Parathyroid adenoma (tissue), 2 donors: ENCODE results near the gene RBM48.

Experiments used
- H2AFZ ChIP-seq: fragments of 300-600 bp; sonication (generic); one replicate; pipeline ENCODE4 v1.7.0; 2017; ENCODE audit warnings: antibody characterized with exemption, mild to moderate bottlenecking
- H3K27ac ChIP-seq: fragments of 300-600 bp; sonication (generic); one replicate; pipeline ENCODE4 v1.7.0; 2017
- H3K27me3 ChIP-seq: fragments of 300-600 bp; sonication (generic); one replicate; pipeline ENCODE4 v1.7.0; 2017; ENCODE audit warnings: low read length; ENCODE audit not compliant: control insufficient read depth, insufficient read depth
- H3K36me3 ChIP-seq: fragments of 300-600 bp; sonication (generic); one replicate; pipeline ENCODE4 v1.7.0; 2017; ENCODE audit warnings: low read length; ENCODE audit not compliant: control insufficient read depth, insufficient read depth
- H3K4me1 ChIP-seq: fragments of 300-600 bp; sonication (generic); one replicate; pipeline ENCODE4 v1.7.0; 2017; ENCODE audit warnings: control low read depth
- H3K4me2 ChIP-seq: fragments of 300-600 bp; sonication (generic); one replicate; pipeline ENCODE4 v1.7.0; 2017; ENCODE audit warnings: low read length
- H3K4me3 ChIP-seq: fragments of 300-600 bp; sonication (generic); one replicate; pipeline ENCODE4 v1.7.0; 2017; ENCODE audit warnings: low read depth, low read length
- H3K79me2 ChIP-seq: fragments of 300-600 bp; sonication (generic); one replicate; pipeline ENCODE4 v1.7.0; 2017; ENCODE audit warnings: control low read depth
- H3K9ac ChIP-seq: fragments of 300-600 bp; sonication (generic); one replicate; pipeline ENCODE4 v1.7.0; 2017; ENCODE audit warnings: mild to moderate bottlenecking
- H3K9me3 ChIP-seq: fragments of 300-600 bp; sonication (generic); one replicate; pipeline ENCODE4 v1.7.0; 2017; ENCODE audit warnings: low read length; ENCODE audit not compliant: control insufficient read depth
- TF ChIP-seq, protein P1 (sequence below): fragments of 300-600 bp; sonication (generic); IDR thresholded peaks from one replicate; pipeline ENCODE4 v1.7.0; 2017; ENCODE audit warnings: antibody characterized with exemption, mild to moderate bottlenecking
- donor health status: primary hyperparathyroidism.

Gene RBM48

DNA sequence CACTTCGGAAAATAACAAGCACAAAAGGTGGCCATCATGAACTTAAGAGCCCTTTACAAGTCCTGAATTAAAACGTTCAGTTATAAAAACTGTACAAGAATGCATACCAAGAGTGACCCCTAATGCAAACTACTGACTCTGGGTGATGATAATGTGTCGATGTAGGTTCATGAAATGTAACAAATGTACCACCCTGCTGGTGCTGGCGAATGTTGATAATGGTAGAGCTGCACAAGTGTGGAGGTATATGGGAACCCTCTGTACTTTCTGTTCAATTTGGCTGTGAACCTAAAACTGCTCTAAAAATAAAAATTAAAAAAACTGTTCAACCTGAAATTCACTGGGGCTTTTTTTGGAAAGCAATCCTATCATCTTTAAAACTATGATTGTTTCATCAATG is 58.2 kb downstream of the RBM48 start:
- H3K4me3 ChIP-seq = no peak overlapping the region
- H3K27me3 ChIP-seq = no peaks in the 10 kb centered on the region
- no peaks in the 10 kb centered on the region for H3K36me3 ChIP-seq
- H3K9me3 ChIP-seq = no peaks in the 10 kb centered on the region
- no peak overlapping the region for H3K27ac ChIP-seq
- no peak overlapping the region for H3K9ac ChIP-seq
- peaks cover 42% of the 10 kb centered on the region for H3K79me2 ChIP-seq
- H3K4me2 ChIP-seq = no peak overlapping the region
- no peak overlapping the region for H2AFZ ChIP-seq
- TF ChIP-seq, protein P1, sequence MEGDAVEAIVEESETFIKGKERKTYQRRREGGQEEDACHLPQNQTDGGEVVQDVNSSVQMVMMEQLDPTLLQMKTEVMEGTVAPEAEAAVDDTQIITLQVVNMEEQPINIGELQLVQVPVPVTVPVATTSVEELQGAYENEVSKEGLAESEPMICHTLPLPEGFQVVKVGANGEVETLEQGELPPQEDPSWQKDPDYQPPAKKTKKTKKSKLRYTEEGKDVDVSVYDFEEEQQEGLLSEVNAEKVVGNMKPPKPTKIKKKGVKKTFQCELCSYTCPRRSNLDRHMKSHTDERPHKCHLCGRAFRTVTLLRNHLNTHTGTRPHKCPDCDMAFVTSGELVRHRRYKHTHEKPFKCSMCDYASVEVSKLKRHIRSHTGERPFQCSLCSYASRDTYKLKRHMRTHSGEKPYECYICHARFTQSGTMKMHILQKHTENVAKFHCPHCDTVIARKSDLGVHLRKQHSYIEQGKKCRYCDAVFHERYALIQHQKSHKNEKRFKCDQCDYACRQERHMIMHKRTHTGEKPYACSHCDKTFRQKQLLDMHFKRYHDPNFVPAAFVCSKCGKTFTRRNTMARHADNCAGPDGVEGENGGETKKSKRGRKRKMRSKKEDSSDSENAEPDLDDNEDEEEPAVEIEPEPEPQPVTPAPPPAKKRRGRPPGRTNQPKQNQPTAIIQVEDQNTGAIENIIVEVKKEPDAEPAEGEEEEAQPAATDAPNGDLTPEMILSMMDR = no peak
- peaks cover 8% of the 10 kb centered on the region for H3K4me1 ChIP-seq
